ENCODE data around the gene COMMD1. TPM values are rescaled to one million over a fixed set of nuclear protein-coding genes. Genes with fewer than 3 reads are reported as not detected.

The COMMD1 gene
- total RNA-seq, 1 experiment from 2014 or later = 41.4 TPM

DNA sequence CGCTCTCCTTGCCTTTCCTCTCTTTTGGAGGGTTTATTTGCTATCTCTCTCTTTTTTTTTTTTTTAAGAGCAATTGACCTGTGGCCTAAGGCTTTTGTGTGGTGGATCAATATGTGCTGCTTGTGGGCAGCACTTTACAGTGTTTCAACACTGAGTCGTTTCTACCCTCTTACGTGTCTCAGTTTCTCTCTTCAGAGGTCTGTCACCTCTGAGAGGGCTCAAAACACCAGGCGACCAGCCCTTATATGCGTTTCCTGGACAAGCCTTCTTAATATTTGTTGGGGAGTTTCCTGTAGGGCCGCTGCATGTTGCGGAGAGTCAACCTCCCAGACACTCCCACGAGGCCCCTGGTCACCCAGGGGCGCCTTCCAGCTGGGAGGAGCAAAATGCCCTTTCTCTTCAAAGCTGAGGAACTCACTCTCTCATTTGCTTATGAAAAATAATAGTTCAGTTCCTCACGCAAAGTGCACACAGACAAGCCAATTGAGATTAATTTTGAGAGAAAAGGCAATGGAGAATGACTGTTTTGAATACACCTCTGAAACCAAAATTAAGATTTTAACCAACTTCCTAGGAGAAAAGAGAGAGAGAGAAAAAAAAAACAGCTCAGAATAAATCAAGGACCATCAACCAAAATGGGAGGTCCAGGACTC is 194.2 kb downstream of the COMMD1 start:
- H3K36me3 ChIP-seq (ENCODE audit: insufficient read depth, low read length, poor library complexity, severe bottlenecking) = no peaks in the 10 kb centered on the region
- TF ChIP-seq, protein P1, sequence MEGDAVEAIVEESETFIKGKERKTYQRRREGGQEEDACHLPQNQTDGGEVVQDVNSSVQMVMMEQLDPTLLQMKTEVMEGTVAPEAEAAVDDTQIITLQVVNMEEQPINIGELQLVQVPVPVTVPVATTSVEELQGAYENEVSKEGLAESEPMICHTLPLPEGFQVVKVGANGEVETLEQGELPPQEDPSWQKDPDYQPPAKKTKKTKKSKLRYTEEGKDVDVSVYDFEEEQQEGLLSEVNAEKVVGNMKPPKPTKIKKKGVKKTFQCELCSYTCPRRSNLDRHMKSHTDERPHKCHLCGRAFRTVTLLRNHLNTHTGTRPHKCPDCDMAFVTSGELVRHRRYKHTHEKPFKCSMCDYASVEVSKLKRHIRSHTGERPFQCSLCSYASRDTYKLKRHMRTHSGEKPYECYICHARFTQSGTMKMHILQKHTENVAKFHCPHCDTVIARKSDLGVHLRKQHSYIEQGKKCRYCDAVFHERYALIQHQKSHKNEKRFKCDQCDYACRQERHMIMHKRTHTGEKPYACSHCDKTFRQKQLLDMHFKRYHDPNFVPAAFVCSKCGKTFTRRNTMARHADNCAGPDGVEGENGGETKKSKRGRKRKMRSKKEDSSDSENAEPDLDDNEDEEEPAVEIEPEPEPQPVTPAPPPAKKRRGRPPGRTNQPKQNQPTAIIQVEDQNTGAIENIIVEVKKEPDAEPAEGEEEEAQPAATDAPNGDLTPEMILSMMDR (conservative IDR thresholded peaks at IDR 0.05; ENCODE audit: low read depth, low read length) = no peak
- no peak for TF ChIP-seq EZH2 (IDR thresholded peaks at IDR 0.05; ENCODE audit: borderline replicate concordance, low read depth, low read length, poor library complexity, severe bottlenecking)
- POLR2A ChIA-PET (ENCODE audit: low non-redundant PET) = no interaction called here
- no peak for DNase-seq (ENCODE audit: low spot score)
- no peaks in the 10 kb centered on the region for H3K4me1 ChIP-seq (ENCODE audit: insufficient read depth, low read length, poor library complexity, severe bottlenecking)
- intact Hi-C loops (cut with micrococcal nuclease; ENCODE audit: unreplicated experiment) = no loop called here
- no peaks in the 10 kb centered on the region for H3K27me3 ChIP-seq (replicated peaks; ENCODE audit: insufficient read depth, low read depth, low read length, poor library complexity)
- no peak overlapping the region for H3K27ac ChIP-seq (ENCODE audit: low read depth, low read length, poor library complexity, severe bottlenecking)
- no peak overlapping the region for H3K4me3 ChIP-seq (ENCODE audit: low read depth, low read length, poor library complexity, severe bottlenecking)
- H3K9me3 ChIP-seq (ENCODE audit: low read depth, low read length, poor library complexity, severe bottlenecking) = no peaks in the 10 kb centered on the region
- BruUV-seq (replicated peaks) = no TSS peak
- CTCF ChIA-PET = no interaction called here

DNA sequence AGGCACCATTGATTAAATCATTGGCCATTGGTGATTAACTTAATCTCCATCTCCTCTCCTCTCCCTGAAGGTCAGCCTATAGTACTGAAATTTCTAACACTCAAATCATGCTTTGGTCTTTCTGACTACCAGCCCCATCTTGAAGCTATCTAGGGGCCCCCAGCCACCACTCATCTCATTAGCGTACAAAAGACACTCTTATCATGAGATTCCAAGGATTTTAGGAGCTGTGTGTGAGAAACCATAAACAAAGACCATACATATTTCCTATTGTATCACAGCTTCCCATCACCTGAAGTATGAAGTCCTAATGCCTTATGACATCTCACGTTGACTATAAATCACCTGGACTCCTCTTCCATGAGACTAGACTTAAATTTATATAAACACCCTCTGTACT is 196.4 kb downstream of the COMMD1 start:
- H3K27ac ChIP-seq (ENCODE audit: low read depth, low read length, poor library complexity, severe bottlenecking) = no peak overlapping the region
- intact Hi-C loops (cut with micrococcal nuclease; ENCODE audit: unreplicated experiment) = no loop called here
- ChIA-PET POLR2A (ENCODE audit: low non-redundant PET) (interaction anchor here (0.5 kb wide), 1 partner anchor 57 kb away, joined by 7 read pairs; no protein-coding TSS in a partner anchor), CTCF (no interaction called here)
- H3K27me3 ChIP-seq (replicated peaks; ENCODE audit: insufficient read depth, low read depth, low read length, poor library complexity) = no peaks in the 10 kb centered on the region
- H3K36me3 ChIP-seq (ENCODE audit: insufficient read depth, low read length, poor library complexity, severe bottlenecking) = no peaks in the 10 kb centered on the region
- no peak for DNase-seq (ENCODE audit: low spot score)
- no peaks in the 10 kb centered on the region for H3K9me3 ChIP-seq (ENCODE audit: low read depth, low read length, poor library complexity, severe bottlenecking)
- no TSS peak for BruUV-seq (replicated peaks)
- no peaks in the 10 kb centered on the region for H3K4me1 ChIP-seq (ENCODE audit: insufficient read depth, low read length, poor library complexity, severe bottlenecking)
- H3K4me3 ChIP-seq (ENCODE audit: low read depth, low read length, poor library complexity, severe bottlenecking) = no peak overlapping the region
- TF ChIP-seq EZH2 (IDR thresholded peaks at IDR 0.05; ENCODE audit: borderline replicate concordance, low read depth, low read length, poor library complexity, severe bottlenecking) = no peak
- TF ChIP-seq, protein P1 (conservative IDR thresholded peaks at IDR 0.05; ENCODE audit: low read depth, low read length) = no peak

DNA sequence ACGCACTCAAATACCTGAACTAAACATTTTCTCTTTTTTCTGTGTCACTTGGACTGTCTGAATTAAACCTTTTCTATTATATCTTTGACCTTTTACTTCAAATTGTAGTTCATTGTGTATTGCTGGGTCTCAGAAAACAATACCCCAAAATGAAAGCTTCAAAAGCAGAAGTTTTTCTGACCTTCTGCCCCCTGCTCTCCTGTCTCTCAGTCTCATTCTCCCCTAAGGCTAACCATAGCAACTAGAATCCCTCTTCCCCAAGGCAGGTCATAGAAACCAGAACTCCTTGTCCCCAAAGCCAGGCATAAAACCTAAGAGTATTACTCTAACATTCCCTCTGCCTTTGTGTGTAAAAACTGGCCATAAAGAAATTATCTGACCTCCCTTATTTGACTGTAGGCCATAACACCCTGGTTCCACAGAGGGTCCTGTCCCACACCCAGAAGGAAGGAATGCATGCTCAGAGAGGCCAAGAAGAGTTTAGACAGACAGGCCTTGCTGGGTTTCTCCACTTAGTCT is 197.0 kb downstream of the COMMD1 start:
- no peaks in the 10 kb centered on the region for H3K9me3 ChIP-seq (ENCODE audit: low read depth, low read length, poor library complexity, severe bottlenecking)
- CTCF ChIA-PET = no interaction called here
- POLR2A ChIA-PET (ENCODE audit: low non-redundant PET) = no interaction called here
- TF ChIP-seq, protein P1 (conservative IDR thresholded peaks at IDR 0.05; ENCODE audit: low read depth, low read length) = no peak
- TF ChIP-seq EZH2 (IDR thresholded peaks at IDR 0.05; ENCODE audit: borderline replicate concordance, low read depth, low read length, poor library complexity, severe bottlenecking) = no peak
- BruUV-seq (replicated peaks) = no TSS peak
- no peak overlapping the region for H3K4me3 ChIP-seq (ENCODE audit: low read depth, low read length, poor library complexity, severe bottlenecking)
- H3K36me3 ChIP-seq (ENCODE audit: insufficient read depth, low read length, poor library complexity, severe bottlenecking) = no peaks in the 10 kb centered on the region
- no peaks in the 10 kb centered on the region for H3K4me1 ChIP-seq (ENCODE audit: insufficient read depth, low read length, poor library complexity, severe bottlenecking)
- no peak for DNase-seq (ENCODE audit: low spot score)
- intact Hi-C loops (cut with micrococcal nuclease; ENCODE audit: unreplicated experiment) = no loop called here
- H3K27me3 ChIP-seq (replicated peaks; ENCODE audit: insufficient read depth, low read depth, low read length, poor library complexity) = no peaks in the 10 kb centered on the region
- no peak overlapping the region for H3K27ac ChIP-seq (ENCODE audit: low read depth, low read length, poor library complexity, severe bottlenecking)

All from A673 (cell line).